Brain pericyte (primary cell): ENCODE results near the gene PTPN11.

Experiments used
- DNase-seq: peaks from one replicate; pipeline ENCODE4 v3.0.0-alpha.2; 2012; ENCODE audit warnings: low read depth, low spot score

Gene PTPN11

GRCh38 chr12:112540021-112540420, 121.3 kb downstream of the PTPN11 start:
- no peak for DNase-seq

GRCh38 chr12:112543751-112544150, 125.0 kb downstream of the PTPN11 start:
- DNase-seq: no peak

DNA sequence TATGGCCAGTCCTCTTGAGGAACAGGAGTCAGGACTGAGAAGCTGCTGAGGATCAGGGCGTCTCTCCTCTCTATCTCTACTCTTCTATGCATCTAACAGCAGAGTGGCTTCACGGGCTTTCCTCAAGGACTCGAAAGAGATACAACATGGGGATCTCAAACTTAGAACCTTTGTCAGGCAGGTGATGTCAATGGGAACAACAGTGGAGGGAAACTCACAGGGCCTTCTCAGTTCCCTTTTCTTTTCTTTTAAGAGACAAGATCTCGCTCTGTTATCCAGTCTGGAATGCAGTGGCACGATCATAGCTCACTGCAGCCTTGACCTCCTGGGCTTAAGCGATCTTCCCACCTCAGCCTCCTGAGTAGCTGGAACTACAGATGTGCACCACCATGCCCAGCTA, 127.6 kb downstream of the PTPN11 start:
- no peak for DNase-seq

DNA sequence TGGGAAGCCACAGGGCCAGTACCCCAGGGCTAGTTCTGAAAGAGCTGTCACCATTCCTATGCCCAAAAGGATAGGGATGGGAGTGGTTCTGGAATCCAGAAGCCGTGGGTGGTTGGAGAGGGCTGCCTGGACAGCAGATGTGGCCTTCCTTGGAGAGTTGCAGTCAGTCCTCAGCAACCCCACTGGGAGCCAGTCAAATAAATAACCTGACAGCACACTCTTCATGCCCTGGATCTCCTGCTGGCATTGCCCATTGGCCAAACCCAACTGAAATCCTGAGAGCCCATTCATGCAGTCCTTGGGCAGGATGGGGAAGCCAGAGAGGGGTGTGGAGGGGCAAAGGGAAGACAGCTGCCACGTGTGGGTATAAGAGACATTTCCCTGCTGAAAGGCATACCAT, 128.2 kb downstream of the PTPN11 start:
- DNase-seq: no peak

DNA sequence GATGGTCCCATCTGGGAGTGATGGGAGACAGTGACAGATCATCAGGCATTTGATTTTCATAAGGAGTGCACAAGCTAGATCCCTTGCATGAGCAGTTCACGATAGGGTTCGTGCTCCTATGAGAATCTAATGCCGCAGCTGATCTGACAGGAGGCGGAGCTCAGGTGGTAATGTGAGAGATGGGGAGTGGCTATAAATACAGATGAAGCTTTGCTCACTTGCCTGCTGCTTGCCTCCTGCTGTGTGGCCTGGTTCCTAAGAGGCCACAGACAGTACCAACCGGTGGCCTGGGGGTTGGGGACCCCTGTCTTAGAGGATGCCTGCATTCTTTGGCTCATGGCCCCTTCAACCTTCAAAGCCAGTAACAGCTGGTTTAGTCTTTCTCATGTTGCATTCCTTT, 130.3 kb downstream of the PTPN11 start:
- no peak for DNase-seq

DNA sequence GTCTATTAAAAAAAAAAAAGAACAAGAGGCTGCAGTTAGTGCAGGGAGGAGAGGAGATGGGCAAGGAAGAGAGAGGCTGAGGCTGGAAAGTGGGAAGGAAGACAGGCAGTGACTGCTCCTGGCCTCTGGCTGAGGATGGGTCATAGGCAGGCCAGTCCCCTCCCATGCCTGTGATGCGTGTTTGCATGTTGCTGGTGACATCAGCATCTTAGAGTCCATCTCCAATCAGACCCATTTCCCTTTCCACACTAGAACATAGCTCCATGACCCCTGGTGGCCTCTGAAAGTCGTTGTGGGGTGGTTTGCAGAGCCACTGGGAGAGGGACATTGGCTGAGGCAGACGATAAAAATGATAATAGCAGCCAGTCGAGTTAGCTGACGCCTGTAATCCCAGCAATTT, 132.9 kb downstream of the PTPN11 start:
- no peak for DNase-seq

- no peak for DNase-seq
Observed at GRCh38 chr12:112555621-112556233, 137.0 kb downstream of the PTPN11 start.

- no peak for DNase-seq
Observed at GRCh38 chr12:112557951-112558630, 139.3 kb downstream of the PTPN11 start.
